Omental fat pad (tissue), 4 donors: Measurements from ENCODE around the gene BAIAP2L2. TPM values are rescaled to one million over a fixed set of nuclear protein-coding genes. Genes with fewer than 3 reads are reported as not detected.

Source experiments
- ATAC-seq: fragments of 150-250 bp; one replicate; pipeline ENCODE4 v1.9.1; 2016; ENCODE audit warnings: mild to moderate bottlenecking, moderate library complexity; ENCODE audit not compliant: low FRiP score
- DNase-seq: peaks from one replicate; pipeline ENCODE4 v3.0.0-alpha.2; 2019; ENCODE audit warnings: low spot score
- total RNA-seq, 4 donors: library from RNA; depleted of rRNA; stranded (reverse); fragments of >200 nt; gene quantifications; one replicate each; pipeline ENCODE4 v1.1.0, GENCODE V29; 2016
- TF ChIP-seq, protein P1 (sequence below), 3 donors: fragments of 450-650 bp; IDR thresholded peaks; one replicate each; pipeline ENCODE4 v1.5.1; 2016 to 2017; ENCODE audit warnings: antibody characterized with exemption in 3 of 3, mild to moderate bottlenecking in 3 of 3, moderate library complexity in 2 of 3

The BAIAP2L2 gene
- total RNA-seq, 4 donors from 2014 or later = 2.6 to 4.3 (median 3.2) TPM

DNA sequence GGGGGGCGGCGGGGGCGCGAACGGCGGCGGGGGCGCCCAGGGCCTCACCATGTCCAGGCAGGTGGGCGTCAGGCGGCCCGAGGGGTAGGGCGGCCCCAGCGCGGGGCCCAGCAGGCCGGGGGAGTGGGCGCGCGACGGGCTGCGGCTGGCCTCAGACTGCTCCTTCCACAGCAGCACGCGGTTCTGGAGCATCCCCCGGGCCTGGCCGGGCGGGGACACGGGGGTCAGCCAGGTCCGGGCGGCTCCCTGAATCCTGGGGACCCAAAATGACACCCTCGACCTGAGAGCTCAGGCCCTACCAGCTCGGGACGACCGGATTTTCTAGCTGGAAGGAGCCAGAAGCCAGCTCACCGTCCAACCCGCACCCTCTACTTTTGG lies 21.0 kb downstream of the BAIAP2L2 start:
- ATAC-seq (no peak), DNase-seq (no peak)
- TF ChIP-seq, protein P1, sequence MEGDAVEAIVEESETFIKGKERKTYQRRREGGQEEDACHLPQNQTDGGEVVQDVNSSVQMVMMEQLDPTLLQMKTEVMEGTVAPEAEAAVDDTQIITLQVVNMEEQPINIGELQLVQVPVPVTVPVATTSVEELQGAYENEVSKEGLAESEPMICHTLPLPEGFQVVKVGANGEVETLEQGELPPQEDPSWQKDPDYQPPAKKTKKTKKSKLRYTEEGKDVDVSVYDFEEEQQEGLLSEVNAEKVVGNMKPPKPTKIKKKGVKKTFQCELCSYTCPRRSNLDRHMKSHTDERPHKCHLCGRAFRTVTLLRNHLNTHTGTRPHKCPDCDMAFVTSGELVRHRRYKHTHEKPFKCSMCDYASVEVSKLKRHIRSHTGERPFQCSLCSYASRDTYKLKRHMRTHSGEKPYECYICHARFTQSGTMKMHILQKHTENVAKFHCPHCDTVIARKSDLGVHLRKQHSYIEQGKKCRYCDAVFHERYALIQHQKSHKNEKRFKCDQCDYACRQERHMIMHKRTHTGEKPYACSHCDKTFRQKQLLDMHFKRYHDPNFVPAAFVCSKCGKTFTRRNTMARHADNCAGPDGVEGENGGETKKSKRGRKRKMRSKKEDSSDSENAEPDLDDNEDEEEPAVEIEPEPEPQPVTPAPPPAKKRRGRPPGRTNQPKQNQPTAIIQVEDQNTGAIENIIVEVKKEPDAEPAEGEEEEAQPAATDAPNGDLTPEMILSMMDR (IDR thresholded peaks at IDR 0.05) = no peak

DNA sequence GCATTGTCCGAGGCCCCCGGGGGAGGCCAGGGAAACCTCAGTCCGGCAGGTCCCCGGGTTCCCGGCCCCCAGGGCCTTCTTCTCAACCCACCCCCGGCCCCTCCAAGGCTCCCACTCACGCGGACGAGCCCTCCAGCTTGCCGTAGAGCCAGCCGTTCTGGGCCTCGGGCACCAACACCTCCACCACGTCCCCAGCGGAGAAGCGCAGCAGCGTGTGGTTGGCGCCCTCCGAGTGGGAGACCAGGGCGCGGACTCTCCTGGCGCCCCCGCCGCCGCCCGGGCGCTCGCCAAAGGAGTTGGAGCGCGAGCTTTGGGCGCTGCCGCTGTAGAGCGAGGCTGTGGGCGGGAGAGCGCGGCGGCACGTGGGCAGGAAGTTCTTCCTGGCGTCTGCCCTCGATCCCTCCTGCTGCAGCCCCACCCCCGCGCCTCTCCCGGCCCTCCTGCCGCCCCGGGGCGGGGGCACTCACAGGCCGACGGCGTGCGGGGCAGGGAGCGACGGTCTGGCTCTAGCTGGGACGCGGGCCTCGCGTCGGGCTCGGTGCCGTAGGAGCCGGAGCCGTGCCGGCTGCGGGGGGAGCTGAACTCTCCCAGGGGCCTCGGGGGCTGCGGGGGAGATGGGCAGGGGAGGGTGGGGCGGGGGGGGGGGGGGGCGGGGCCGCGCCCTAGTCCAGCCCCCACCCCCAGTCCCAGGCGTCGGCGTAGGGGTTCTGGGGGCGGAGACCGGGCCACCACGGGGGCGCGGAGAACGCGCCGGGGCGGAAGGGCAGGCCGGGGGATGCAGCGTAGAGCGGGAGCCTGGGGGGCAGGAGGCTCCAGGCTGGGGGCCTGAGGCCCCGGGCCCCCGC lies 21.6 kb downstream of the BAIAP2L2 start:
- peak; percentile 34 for ATAC-seq
- DNase-seq = no peak
- TF ChIP-seq, protein P1 (IDR thresholded peaks at IDR 0.05) = no peak

DNA sequence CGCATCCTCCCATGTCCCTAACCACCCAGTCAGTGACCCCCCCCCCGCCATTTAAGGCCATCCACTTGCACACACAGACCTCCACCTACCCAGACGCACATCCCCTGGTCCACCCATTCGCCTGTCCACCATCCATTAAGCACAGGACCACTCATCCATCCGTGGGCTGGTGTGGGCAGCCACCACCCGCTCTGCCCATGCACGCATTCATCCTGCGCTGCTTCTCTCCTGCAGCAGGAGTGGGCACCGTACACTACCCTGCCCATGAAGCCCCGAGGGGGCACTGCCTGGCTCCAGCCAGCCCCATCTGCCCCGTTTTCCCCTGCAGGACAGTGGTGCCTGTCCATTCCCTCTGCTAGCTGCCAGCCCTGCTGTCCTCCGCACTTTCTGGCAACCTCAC lies 22.6 kb downstream of the BAIAP2L2 start:
- peak; percentile 12 for ATAC-seq

DNA sequence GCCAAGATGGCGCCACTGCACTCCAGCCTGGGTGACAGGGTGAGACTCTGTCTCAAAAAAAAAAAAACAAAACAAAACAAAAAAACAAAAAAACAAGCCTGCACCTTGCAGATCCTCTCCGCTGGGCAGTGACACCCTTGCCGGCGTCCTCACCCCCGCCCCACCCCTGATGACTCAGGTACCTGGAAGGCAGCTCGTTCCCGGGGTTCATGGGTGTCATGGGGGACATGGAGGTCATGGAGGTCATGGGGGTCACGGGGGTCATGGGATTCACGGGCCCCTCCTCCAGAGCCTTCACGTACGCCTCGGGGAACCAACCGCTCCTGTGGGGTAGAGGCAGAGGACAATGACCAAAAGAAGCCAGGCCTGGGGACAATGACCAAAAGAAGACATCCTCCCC lies 23.5 kb downstream of the BAIAP2L2 start:
- ATAC-seq = no peak
- TF ChIP-seq, protein P1 (IDR thresholded peaks at IDR 0.05) = no peak
- DNase-seq = no peak

More for the DNA sequence above, 22.6 kb downstream of the BAIAP2L2 start:
- no peak for DNase-seq
- TF ChIP-seq, protein P1 (IDR thresholded peaks at IDR 0.05) = no peak

DNA sequence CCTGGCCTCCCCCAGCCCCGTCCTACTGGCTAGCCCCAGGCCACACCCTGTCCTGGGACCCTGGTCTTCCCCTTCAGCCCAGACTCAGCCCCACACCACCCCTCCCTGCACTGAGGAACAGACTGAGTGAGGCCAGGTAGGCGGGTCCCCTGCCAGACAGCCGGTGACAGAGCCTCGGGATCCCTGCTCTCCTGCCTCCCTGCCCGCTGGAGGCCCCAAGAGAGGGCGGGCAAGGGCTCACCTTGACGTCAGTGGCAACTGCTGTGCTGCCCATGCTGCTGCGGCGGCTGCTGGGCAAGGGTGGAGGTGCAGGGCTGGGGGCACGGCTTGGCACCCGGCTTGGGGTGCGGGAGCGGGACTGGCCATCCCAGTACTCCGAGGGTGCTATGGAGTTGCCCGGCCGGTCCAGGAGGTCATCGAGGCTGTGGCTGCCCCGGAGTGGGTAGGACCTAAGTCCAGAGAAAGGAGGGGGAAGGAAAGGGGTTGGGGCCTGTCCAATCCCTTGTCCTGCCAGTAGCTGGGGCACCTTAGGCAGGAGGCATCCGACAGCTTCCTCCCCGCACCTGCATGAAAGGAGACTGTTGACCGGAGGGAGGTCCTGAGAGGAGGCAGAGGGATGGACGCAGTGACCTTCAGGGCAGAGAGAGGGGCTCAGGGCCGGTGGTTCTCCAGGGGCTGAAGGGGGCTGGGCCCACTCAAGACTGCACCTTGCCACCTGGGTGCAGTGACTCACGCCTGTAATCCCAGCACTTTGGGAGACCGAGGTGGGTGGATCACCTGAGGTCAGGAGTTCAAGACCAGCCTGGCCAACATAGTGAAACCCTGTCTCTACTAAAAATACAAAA lies 24.3 kb downstream of the BAIAP2L2 start:
- ATAC-seq (no peak), DNase-seq (no peak)
- TF ChIP-seq, protein P1 (IDR thresholded peaks at IDR 0.05) = no peak

DNA sequence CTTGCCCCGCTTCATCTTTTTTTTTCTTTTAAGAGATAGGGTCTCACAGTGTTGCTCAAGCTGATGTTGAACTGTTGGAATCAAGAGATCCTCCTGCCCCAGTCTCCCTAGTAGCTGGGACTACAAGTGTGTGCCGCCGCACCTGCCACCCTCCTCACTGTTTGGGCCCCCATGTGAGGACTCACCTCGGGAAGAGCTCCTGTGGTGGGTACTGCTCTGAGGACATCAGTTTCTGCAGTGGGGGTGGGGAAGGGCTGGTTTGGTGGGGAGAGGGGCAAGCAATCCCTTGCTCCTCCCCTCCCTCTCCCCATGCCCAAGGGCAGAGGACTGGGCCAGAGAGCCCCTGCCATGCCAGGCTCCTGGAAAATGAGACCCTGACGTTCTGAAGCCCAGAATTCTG lies 25.0 kb downstream of the BAIAP2L2 start:
- no peak for ATAC-seq
- no peak for DNase-seq
- TF ChIP-seq, protein P1 (IDR thresholded peaks at IDR 0.05) = no peak
